GM10266 (cell line): ENCODE data around the gene KRTAP12-3.

Source experiments
- DNase-seq: peaks from one replicate; pipeline ENCODE4 v3.0.0; 2012; ENCODE audit errors: extremely low spot score
- TF ChIP-seq, protein P1 (sequence below): IDR thresholded peaks from 2 replicates; pipeline ENCODE4 v1.5.1; 2012; ENCODE audit warnings: mild to moderate bottlenecking, low read depth; ENCODE audit not compliant: control insufficient read depth, insufficient read depth; ENCODE audit errors: missing control alignments

The KRTAP12-3 gene

GRCh38 chr21:44649521-44650100 is 8.1 kb upstream of the KRTAP12-3 start:
- no peak for DNase-seq
- TF ChIP-seq, protein P1, sequence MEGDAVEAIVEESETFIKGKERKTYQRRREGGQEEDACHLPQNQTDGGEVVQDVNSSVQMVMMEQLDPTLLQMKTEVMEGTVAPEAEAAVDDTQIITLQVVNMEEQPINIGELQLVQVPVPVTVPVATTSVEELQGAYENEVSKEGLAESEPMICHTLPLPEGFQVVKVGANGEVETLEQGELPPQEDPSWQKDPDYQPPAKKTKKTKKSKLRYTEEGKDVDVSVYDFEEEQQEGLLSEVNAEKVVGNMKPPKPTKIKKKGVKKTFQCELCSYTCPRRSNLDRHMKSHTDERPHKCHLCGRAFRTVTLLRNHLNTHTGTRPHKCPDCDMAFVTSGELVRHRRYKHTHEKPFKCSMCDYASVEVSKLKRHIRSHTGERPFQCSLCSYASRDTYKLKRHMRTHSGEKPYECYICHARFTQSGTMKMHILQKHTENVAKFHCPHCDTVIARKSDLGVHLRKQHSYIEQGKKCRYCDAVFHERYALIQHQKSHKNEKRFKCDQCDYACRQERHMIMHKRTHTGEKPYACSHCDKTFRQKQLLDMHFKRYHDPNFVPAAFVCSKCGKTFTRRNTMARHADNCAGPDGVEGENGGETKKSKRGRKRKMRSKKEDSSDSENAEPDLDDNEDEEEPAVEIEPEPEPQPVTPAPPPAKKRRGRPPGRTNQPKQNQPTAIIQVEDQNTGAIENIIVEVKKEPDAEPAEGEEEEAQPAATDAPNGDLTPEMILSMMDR = no peak

DNA sequence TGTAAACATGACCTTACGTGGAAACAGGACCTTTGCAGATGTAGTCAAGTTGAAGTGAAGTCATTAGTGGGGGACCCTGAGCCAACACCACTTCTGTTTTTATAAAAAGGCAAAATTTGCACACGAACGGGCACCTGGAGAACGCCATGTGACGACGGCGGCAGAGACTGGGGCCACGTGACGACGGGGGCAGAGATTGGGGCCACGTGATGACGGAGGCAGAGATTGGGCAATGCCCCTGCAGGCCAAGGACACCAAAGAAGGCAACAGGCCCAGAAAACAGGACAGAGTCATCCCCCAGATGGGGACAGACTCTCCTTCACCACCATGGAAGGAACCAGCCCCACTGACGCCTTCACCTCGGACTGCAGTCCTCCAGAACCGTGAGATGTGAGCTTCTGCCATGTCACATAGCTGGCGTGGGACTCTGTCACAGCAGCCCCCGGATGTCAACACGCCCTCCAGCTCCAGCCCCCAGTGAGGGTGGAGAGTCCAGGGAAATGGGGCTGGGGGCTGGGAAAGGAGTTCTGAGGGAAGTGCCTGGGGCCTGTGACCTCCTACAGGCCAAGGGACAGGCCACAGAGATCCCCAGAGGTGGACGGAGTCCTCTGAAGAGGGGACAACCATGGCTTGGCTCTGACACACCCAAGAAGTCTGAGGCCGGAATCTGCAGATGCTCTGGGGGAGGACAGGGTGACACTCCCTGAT is 7.3 kb upstream of the KRTAP12-3 start:
- TF ChIP-seq, protein P1 = no peak
- DNase-seq = no peak

DNA sequence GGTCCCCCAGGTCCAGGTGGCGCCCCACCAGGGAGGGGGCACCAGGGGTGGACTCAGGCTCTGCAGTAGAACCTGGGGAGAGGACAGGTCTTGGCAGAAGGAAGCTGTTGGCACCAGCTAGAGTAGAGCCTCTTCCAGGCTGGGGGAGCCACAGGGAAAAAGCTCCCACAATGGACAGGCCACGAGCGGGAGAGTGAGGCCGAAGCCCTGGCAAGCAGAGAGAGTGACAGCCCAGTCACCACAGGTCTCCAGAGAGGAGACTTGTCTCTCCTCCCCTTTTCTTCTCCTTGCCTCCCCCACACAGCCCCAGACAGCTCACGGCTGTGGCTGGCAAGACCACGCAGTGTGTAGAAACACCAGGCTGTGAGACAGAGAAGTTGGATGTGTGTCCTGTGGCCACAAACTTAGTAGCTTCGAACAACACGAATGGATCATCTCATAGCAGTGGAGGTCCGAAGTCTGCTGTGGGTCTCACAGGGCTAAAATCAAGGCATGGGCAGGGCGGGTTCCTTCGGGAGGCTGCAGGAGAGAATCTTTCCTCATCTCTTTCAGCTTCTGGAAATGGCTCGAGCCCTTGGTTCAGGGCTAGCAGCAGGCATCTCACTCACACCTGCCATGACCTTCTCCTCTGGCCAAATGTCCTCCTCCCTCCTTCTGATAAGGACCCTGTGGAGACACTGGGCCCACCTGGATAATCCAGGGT is 6.6 kb upstream of the KRTAP12-3 start:
- no peak for DNase-seq
- TF ChIP-seq, protein P1 = no peak

DNA sequence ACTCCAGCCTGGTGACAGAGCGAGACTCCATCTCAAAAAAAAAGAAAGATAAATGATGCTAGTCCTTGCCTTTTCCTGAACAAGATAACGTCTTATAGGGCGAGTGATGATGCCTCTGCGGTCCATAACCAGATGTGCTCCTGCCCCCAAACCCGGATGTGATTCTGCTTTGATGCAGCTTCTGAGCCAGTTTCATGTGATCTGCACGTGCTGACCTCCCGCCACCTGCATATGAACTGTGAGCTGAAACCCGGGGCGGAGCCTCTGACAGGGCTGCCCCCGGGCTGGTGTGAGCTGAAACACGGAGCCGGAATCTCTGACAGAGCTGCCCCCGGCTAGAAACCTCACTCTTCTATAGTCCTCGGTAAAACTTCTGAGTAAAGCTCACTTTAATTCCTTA is 4.6 kb upstream of the KRTAP12-3 start:
- TF ChIP-seq, protein P1 = no peak
- DNase-seq = no peak

- TF ChIP-seq, protein P1 = no peak
- no peak for DNase-seq
These were observed 3.8 kb upstream of the KRTAP12-3 start for GRCh38 chr21:44653656-44654575.

DNA sequence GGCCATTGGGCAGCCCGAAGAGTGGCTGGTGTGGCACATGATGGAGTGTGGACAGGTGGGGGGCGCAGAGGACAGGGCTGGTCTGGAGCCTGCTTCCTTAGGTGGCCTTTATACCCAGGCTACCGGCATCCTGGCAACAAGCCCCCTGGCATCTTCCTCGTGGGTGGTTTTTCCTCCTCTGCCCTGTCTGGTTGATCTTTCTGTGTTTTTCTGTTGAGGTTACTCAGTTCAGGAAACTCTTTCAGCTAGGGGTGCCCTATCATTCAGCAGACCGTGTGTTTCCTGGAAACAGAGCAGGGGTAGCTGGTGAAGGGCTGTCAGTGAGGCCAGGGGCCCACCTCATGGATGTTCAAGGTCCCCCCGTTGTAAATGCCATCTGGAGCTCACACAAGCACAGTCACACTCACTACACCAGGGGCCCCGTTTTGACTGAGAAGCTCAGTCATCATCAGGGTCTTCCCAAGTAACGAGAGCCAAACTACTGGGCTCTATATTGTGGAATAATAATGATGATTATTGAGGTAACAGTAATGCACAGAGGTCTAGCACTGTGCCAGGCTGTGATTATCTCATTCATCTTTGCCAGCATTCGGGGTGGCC is 3.1 kb upstream of the KRTAP12-3 start, which contains the start of gene KRTAP12-4:
TSS of gene KRTAP12-4 (minus strand) at position 84 of the 600 bp plus-strand sequence. CDS start at position 39, 45 bp downstream.
- DNase-seq = no peak
- TF ChIP-seq, protein P1 = no peak
